Neural cell (in vitro differentiated cells): ENCODE measurements around the gene ELOA.

Experiments used
- CTCF ChIP-seq: fragments of 450-650 bp; IDR thresholded peaks from 2 replicates; pipeline ENCODE4 v1.5.1; 2014; ENCODE audit warnings: antibody characterized with exemption, mild to moderate bottlenecking, moderate library complexity; ENCODE audit not compliant: poor library complexity, severe bottlenecking
- EZH2 ChIP-seq: fragments of 200-600, 300-800 bp; shearing (Covaris generic), sonication (generic); IDR thresholded peaks from 2 replicates; pipeline ENCODE4 v1.6.1; 2014; ENCODE audit warnings: antibody characterized with exemption, low read length, borderline replicate concordance, mild to moderate bottlenecking; ENCODE audit not compliant: insufficient read depth, poor library complexity, severe bottlenecking
- RAD21 ChIP-seq: fragments of 450-650 bp; conservative IDR thresholded peaks from 2 replicates; pipeline ENCODE4 v1.6.1; 2014; ENCODE audit warnings: antibody characterized with exemption, mild to moderate bottlenecking, moderate library complexity
- SMC3 ChIP-seq: fragments of 450-650 bp; conservative IDR thresholded peaks from 2 replicates; pipeline ENCODE4 v1.6.1; 2014; ENCODE audit warnings: antibody characterized with exemption, mild to moderate bottlenecking, moderate library complexity; ENCODE audit not compliant: poor library complexity

GRCh38 chr1:23719162-23719820 is 24.0 kb upstream of the ELOA start:
- TF ChIP-seq CTCF = no peak
- TF ChIP-seq RAD21 = no peak
- TF ChIP-seq SMC3 = no peak
- TF ChIP-seq EZH2 = no peak
